ENCODE results near the gene GRK5. TPM values are rescaled to one million over a fixed set of nuclear protein-coding genes. Genes with fewer than 3 reads are reported as not detected.

The GRK5 gene
- total RNA-seq, 1 donor from 2014 or later = 4.3 TPM

- Mint-ChIP-seq H3K27ac (no peak overlapping the region), H3K9me3 (no peaks in the 10 kb centered on the region), H3K27me3 (ENCODE audit: insufficient read depth, low read depth) (peaks cover 7% of the 10 kb centered on the region), H3K4me1 (peaks cover 30% of the 10 kb centered on the region), H3K36me3 (no peaks in the 10 kb centered on the region), H3K4me3 (no peak overlapping the region)
- Histone ChIP-seq H3K27ac (no peak overlapping the region), H2AFZ (replicated peaks) (no peak overlapping the region), H3K9me3 (ENCODE audit: low read depth) (no peaks in the 10 kb centered on the region), H3K36me3 (no peaks in the 10 kb centered on the region), H4K20me1 (ENCODE audit: low read depth) (no peaks in the 10 kb centered on the region), H3K4me1 (peaks cover 7% of the 10 kb centered on the region), H3K79me2 (ENCODE audit: low read depth) (no peaks in the 10 kb centered on the region), H3K27me3 (peaks cover 3% of the 10 kb centered on the region), H3K4me3 (no peak overlapping the region), H3K4me2 (no peak overlapping the region), H3K9ac (no peak overlapping the region), H3F3A (ENCODE audit: low read depth) (no peaks in the 10 kb centered on the region)
- no peak for DNase-seq (ENCODE audit: low spot score)
- TF ChIP-seq EZH2 (IDR thresholded peaks at IDR 0.05) (no peak), CTCF (IDR thresholded peaks at IDR 0.05) (no peak), EZH2phosphoT487 (IDR thresholded peaks at IDR 0.05) (no peak)
Observed at GRCh38 chr10:119289227-119289920, 82.0 kb downstream of the GRK5 start.

- H3K4me2 ChIP-seq = no peak overlapping the region
- peaks cover 7% of the 10 kb centered on the region for H3K27me3 Mint-ChIP-seq (ENCODE audit: insufficient read depth, low read depth)
Observed at GRCh38 chr10:119290301-119291048, 83.1 kb downstream of the GRK5 start.

GRCh38 chr10:119291223-119291900 lies 84.0 kb downstream of the GRK5 start:
- H3F3A ChIP-seq (ENCODE audit: low read depth) = no peaks in the 10 kb centered on the region
- no peaks in the 10 kb centered on the region for H3K9me3 Mint-ChIP-seq
- H3K27ac ChIP-seq = no peak overlapping the region
- no peak overlapping the region for H2AFZ ChIP-seq (replicated peaks)
- H3K9me3 ChIP-seq (ENCODE audit: low read depth) = no peaks in the 10 kb centered on the region
- H3K27ac Mint-ChIP-seq = no peak overlapping the region
- TF ChIP-seq EZH2 (IDR thresholded peaks at IDR 0.05) = no peak
- TF ChIP-seq EZH2phosphoT487 (IDR thresholded peaks at IDR 0.05) = no peak
- TF ChIP-seq CTCF (IDR thresholded peaks at IDR 0.05) = no peak
- H3K9ac ChIP-seq = no peak overlapping the region
- H3K4me1 ChIP-seq = peaks cover 2% of the 10 kb centered on the region
- peaks cover 3% of the 10 kb centered on the region for H3K27me3 ChIP-seq
- no peak overlapping the region for H3K4me3 Mint-ChIP-seq
- no peak overlapping the region for H3K4me3 ChIP-seq
- no peaks in the 10 kb centered on the region for H3K36me3 ChIP-seq
- H3K36me3 Mint-ChIP-seq = peaks cover 2% of the 10 kb centered on the region
- peaks cover 16% of the 10 kb centered on the region for H3K4me1 Mint-ChIP-seq
- no peak overlapping the region for H3K4me2 ChIP-seq
- H3K79me2 ChIP-seq (ENCODE audit: low read depth) = no peaks in the 10 kb centered on the region
- H3K27me3 Mint-ChIP-seq (ENCODE audit: insufficient read depth, low read depth) = peaks cover 5% of the 10 kb centered on the region
- no peak for DNase-seq (ENCODE audit: low spot score)
- H4K20me1 ChIP-seq (ENCODE audit: low read depth) = no peaks in the 10 kb centered on the region

More at GRCh38 chr10:119290301-119291048, 83.1 kb downstream of the GRK5 start:
- Histone ChIP-seq H3K79me2 (ENCODE audit: low read depth) (no peaks in the 10 kb centered on the region), H3K4me3 (no peak overlapping the region), H3K36me3 (no peaks in the 10 kb centered on the region), H3K9me3 (ENCODE audit: low read depth) (no peaks in the 10 kb centered on the region), H3K9ac (no peak overlapping the region), H3K4me1 (peaks cover 7% of the 10 kb centered on the region), H3K27ac (no peak overlapping the region), H4K20me1 (ENCODE audit: low read depth) (no peaks in the 10 kb centered on the region), H2AFZ (replicated peaks) (no peak overlapping the region), H3F3A (ENCODE audit: low read depth) (no peaks in the 10 kb centered on the region), H3K27me3 (peaks cover 3% of the 10 kb centered on the region)
- Mint-ChIP-seq H3K36me3 (no peaks in the 10 kb centered on the region), H3K4me3 (no peak overlapping the region), H3K9me3 (no peaks in the 10 kb centered on the region), H3K4me1 (peaks cover 23% of the 10 kb centered on the region), H3K27ac (no peak overlapping the region)
- no peak for TF ChIP-seq EZH2 (IDR thresholded peaks at IDR 0.05)
- no peak for TF ChIP-seq EZH2phosphoT487 (IDR thresholded peaks at IDR 0.05)
- peak; percentile 22 for TF ChIP-seq CTCF (IDR thresholded peaks at IDR 0.05)
- DNase-seq (ENCODE audit: low spot score) = no peak
